ENCODE data around the gene TMEM244. TPM values are rescaled to one million over a fixed set of nuclear protein-coding genes. Genes with fewer than 3 reads are reported as not detected.

Gene TMEM244
- total RNA-seq: not detected
- polyA plus RNA-seq: not detected
- long read RNA-seq, donor 1: 0 reads
- long read RNA-seq, donor 2: 0 reads
- long read RNA-seq, donor 3: 0 reads

GRCh38 chr6:129860908-129861665, at the start of gene TMEM244:
Gene TMEM244, minus strand, starts transcription at chr6:129861315. Its CDS starts 127 bp downstream, at chr6:129861188.
- H3K27me3 ChIP-seq: no peaks in the 10 kb centered on the region
- H3K4me3 ChIP-seq: no peak within 1 kb of the TSS
- H3K36me3 ChIP-seq: no peaks in the 10 kb centered on the region
- 81 to 87% (median 83%) methylated on average over 14 of the region's 14 CpGs for WGBS, 3 donors
- H3K4me1 ChIP-seq (ENCODE audit: insufficient read depth): peaks cover 3% of the 10 kb centered on the region
- no peak for TF ChIP-seq POLR2A (IDR thresholded peaks at IDR 0.05)
- no peak for TF ChIP-seq EP300 (IDR thresholded peaks at IDR 0.05)
- TF ChIP-seq CTCF (IDR thresholded peaks at IDR 0.05): no peak
- intact Hi-C loops (cut with DNase I): no loop called here
- no peak for DNase-seq
- no peak within 1 kb of the TSS for H3K27ac ChIP-seq
- no peaks in the 10 kb centered on the region for H3K9me3 ChIP-seq

GRCh38 chr6:129908858-129909257, 47.7 kb upstream of the TMEM244 start:
- intact Hi-C loops (cut with DNase I): loop anchor here in 1 of 4 donors (10.0 kb wide), 1 partner anchor 106 kb away; the partner anchor contains the start of gene L3MBTL3
- Histone ChIP-seq H3K9me3 (no peaks in the 10 kb centered on the region), H3K36me3 (no peaks in the 10 kb centered on the region), H3K27ac (no peak overlapping the region), H3K27me3 (no peaks in the 10 kb centered on the region), H3K4me3 (no peak overlapping the region), H3K4me1 (ENCODE audit: insufficient read depth) (no peaks in the 10 kb centered on the region)
- TF ChIP-seq CTCF (IDR thresholded peaks at IDR 0.05) (no peak), EP300 (IDR thresholded peaks at IDR 0.05) (no peak), POLR2A (IDR thresholded peaks at IDR 0.05) (no peak)
- DNase-seq: no peak

- Histone ChIP-seq H3K27me3 (no peaks in the 10 kb centered on the region), H3K27ac (no peak overlapping the region), H3K4me1 (ENCODE audit: insufficient read depth) (no peaks in the 10 kb centered on the region), H3K4me3 (no peak overlapping the region), H3K36me3 (no peaks in the 10 kb centered on the region), H3K9me3 (no peaks in the 10 kb centered on the region)
- 92 to 96% (median 93%) methylated on average over 2 of the region's 2 CpGs for WGBS, 3 donors
- intact Hi-C loops (cut with DNase I): loop anchor here in 1 of 4 donors (10.0 kb wide), 1 partner anchor 106 kb away; the partner anchor contains the start of gene L3MBTL3
- no peak for DNase-seq
- TF ChIP-seq EP300 (IDR thresholded peaks at IDR 0.05) (no peak), CTCF (IDR thresholded peaks at IDR 0.05) (no peak), POLR2A (IDR thresholded peaks at IDR 0.05) (no peak)
Measured at GRCh38 chr6:129908356-129908755, 47.2 kb upstream of the TMEM244 start.

GRCh38 chr6:129906515-129907077, 45.5 kb upstream of the TMEM244 start:
- no peaks in the 10 kb centered on the region for H3K27me3 ChIP-seq
- no peak overlapping the region for H3K27ac ChIP-seq
- H3K36me3 ChIP-seq: no peaks in the 10 kb centered on the region
- no peaks in the 10 kb centered on the region for H3K4me1 ChIP-seq (ENCODE audit: insufficient read depth)
- intact Hi-C loops (cut with DNase I): loop anchor here in 1 of 4 donors (10.0 kb wide), 1 partner anchor 108 kb away; the partner anchor contains the start of gene L3MBTL3
- TF ChIP-seq CTCF (IDR thresholded peaks at IDR 0.05) (no peak), POLR2A (IDR thresholded peaks at IDR 0.05) (no peak), EP300 (IDR thresholded peaks at IDR 0.05) (no peak)
- DNase-seq: no peak
- H3K4me3 ChIP-seq: no peak overlapping the region
- no peaks in the 10 kb centered on the region for H3K9me3 ChIP-seq
- 17 to 47% (median 38%) methylated on average over 3 of the region's 3 CpGs for WGBS, 3 donors

All from ovary (tissue), 10 donors.